Measurements from ENCODE around the gene GRIN2A.

The GRIN2A gene

DNA sequence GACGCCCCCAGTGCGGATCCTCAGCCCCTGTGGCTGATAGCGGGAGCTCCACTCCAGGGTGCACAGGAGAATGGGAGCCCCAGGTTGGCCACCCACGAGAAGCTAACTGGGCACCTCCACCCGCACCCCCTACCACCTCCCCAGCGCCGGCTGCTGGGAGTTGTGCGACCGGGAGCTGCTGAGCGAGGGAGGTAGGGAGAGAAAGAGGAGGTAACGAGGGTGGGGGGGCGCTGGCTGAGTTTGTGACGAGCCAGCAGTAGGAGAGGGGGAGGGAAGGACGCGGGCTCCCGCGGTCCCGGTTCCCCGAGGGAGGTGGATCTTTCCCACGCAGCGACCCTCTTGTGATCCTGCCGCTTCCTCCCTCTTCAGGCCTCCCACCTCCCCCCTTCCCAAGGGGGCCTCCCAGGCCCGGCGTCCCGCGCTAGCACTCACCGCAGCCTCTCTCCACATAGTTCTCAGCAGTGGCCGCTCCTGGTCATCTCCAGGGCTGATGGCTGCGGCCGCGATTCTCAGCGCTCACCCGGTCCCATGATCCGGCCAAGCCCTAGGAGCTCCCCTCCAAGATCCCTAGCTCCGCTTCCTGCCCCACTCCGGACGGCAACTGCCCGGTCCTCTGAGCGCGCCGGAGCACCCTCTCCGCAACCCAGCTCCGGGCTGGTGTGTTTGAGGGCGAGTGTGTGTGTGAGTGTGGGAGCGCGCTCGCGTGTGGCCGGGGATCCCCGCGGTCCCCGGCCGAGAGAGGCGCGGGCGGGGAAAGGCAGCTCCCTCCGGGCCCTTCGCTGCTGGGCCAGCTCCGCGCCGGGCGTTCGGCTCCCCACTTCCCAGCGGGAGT is at the start of gene GRIN2A:
Gene GRIN2A, minus strand, starts transcription at position 207 of the 832 bp plus-strand sequence. CDS start 2,017 bp downstream, outside the sequence.
- DNase-seq (ENCODE audit: low read depth) = no peak

DNA sequence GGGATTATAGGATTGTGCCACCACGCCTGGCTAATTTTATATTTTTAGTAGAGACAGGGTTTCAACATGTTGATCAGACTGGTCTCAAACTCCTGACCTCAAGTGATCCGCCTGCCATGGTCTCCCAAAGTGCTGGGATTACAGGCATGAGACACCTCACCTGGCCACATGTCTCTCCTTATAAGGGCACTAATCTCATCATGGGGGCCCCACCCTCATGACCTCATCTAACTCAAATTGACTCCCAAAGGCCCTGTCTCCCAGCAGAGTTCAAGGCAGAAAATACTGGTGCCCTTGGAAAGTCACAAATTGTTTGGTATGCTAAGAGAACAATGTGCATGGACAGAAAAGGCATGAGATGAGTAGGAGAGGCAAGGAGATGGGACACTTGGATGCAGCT is 49.3 kb upstream of the GRIN2A start:
- DNase-seq (ENCODE audit: low read depth) = no peak

DNA sequence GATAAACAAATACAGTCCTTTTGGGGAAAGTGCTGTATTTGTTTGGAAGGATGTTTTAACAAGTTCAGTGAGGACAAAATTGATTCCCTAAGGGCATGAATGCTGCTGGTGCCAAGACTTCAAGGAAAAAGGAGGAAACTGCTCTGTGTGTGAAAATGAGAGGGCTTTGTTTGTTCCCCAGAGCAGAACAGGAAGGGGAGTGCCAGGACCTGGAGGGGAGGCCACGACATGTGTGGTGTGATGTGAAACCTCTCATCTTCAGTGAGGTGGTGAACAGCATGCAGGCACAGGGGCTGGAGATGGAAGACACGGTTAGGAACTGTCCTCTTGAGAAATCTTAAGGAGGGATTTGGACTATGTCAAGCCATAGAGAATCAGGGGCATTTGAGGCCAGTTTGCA is 46.6 kb upstream of the GRIN2A start:
- DNase-seq (ENCODE audit: low read depth) = no peak

DNA sequence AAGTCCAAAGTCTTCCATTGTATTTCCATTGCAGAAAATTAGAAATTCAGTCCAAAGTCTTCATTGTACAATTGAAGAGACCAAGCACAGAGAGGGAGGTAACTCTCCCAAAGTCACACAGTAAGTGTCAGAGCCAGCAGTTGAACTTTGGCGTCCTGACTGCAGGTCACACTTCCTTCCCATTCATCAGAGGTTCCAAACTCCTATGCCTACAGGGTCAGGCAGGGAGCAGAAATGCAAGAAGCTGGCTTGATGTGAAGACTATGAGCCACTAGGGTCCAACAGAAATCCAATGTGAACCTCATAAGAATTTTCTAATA is 44.7 kb upstream of the GRIN2A start:
- no peak for DNase-seq (ENCODE audit: low read depth)

DNA sequence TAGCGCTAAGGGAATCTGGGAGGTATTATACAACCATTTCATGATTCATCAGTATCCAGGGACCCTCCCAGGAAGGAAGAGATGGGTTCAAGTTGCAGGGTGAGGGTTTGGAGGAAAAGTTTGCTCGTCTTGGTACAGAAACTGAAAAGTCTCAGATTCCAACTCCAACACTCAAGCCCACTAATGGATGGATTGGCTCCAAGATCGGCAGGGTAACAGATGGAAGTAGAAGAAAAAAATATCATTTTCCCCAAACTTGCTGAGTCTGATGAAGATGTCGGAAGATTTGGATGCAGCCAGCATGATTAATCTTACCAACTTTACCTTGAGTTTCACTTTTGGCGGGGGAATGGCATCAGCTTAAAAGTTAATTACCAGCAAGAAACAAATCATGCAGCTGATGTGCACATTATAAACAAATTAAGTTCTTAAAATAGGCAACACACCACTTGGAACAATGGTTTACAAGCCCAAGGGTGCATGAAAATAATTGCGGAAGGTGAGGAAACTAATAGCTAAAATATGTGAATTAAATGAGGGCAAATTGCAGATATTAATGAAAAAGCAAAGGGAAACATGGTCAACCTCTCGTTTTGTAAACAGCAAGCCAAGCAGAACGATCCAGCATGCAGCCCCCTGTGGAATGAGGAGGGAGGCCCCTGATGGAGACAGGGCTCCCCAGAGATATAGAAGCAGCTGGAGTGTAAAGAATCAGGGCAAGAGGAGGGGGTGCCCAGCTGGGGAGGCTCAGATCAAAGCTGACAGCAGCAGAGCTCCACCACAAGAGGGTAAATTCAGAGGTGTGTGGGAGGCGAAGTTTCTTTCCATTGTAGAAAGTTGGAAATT is 44.1 kb upstream of the GRIN2A start:
- no peak for DNase-seq (ENCODE audit: low read depth)

DNA sequence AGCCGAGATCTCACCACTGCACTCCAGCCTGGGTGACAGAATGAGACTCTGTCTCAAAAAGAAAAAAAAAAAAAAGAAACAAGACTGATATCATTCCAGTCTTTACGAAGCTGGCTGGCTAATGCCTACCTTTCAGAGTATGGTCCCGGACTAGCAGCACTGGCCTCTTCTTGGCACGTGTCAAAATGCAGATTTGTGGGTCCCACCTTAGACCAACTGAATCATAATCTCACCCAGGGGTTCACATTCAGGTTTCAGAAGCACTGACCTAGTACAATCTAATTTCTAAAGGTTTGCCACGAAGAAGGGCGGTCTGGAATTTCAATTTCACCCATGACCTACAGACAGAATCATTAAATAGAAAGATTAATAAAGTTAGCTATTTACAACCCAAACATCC is 43.4 kb upstream of the GRIN2A start:
- no peak for DNase-seq (ENCODE audit: low read depth)

DNA sequence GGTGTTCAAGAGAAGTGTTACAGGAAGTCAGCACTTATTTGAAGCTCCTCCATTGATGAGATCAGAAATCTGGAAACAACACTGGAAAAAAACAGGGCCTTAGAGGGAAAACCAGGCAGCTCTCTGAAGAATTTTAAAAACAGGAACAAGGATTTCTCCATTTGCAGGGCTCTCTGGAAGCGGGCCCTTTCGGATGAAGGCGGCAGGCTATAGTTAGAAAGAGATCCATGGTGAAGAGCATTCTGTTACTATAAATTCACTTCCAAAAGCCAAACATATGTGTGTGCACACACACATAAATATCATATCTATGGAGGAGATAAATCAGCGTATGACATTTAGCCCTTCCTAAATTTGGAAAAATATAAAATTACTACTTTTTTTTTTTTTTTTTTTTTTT is 42.6 kb upstream of the GRIN2A start:
- DNase-seq (ENCODE audit: low read depth) = no peak

DNA sequence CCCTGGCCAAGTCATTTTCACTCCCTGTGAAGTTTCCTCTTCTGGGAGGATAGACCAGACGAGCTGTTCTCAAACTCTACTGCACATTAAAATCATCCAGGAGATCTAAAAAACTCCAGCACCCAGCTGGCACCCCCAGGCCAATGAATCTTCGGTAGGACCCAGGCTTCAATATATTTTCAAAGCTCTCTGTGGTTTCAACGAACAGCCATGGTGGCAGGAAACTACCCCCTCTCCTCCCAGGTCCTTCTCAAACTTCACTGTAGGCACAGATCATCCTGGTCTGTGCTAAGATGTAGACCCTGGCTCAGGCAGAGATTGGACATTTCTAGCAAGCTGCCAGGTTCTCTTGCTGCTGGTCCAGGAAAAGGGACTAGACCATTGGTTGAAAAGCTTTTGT is 38.7 kb upstream of the GRIN2A start:
- no peak for DNase-seq (ENCODE audit: low read depth)

DNA sequence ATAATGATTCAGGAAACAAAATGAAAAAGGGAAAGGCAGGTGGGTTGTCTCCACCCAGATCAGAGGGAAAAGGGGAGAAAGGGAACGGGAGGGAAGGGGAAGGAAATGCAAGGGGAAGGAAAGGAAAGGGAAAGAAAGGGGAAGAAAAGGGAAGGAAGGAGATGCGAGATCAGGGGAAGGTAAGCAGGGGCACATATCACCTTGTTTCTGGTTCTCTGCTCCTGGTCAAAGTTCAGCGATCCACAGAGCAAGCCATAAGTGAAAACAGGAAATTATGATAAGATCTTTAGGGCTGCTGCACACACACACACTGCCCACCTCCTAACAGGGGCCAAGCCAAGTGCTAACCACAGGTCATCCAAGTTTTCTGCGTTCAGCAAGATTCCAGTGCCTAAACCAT is 37.5 kb upstream of the GRIN2A start:
- no peak for DNase-seq (ENCODE audit: low read depth)

DNA sequence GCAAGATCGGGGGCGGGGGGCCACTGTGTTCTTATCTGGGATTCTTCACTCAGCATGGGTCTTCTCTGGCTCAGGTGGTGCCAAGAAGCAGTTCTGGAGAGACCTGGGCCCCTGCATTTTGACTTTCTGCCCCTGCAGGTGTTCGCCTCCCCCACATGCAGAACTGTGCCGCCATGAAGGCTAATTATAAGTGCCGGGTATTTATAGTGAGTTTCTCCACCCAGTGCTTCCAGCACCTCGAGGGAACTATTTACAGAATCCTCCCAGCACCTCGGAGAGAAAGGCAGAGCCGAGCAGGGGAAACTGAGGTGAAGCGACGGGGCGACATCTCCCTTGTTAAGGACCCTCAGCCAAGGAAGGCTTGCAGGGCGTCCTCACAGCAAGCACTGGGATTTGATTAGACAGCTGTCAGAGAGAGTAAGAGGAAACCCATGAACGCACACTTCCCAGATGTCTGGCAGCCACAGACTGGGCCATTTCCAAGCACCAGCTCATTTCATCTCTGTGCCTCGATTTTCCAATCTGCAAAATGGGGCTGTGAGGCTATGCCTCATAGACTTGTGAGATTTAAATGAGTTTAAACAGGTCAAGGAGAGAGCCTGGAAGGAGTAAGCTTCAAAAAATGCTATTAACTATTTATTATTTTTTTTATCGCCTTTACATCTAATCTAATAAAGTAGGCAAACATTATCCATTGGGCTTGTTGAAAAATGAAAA is 36.4 kb upstream of the GRIN2A start:
- DNase-seq (ENCODE audit: low read depth) = no peak

DNA sequence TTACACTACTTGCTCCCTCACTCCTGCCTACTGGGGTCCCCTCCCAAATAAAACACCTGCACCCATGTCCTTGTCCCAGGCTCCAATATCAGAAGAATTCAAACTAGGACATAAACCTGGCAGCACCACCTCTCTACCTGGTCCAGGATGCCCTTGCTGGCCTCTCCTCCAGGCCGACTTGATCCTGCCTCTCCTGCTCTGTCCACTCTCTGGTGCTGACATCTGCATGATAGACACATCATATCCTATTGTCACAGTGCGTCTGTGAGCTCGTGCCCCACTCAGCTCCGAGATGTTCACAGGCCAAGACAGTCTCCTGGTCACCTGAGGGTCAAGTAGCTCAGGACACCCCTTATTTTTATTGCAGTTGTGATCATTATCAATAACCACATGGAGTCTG is 31.5 kb upstream of the GRIN2A start:
- no peak for DNase-seq (ENCODE audit: low read depth)

DNA sequence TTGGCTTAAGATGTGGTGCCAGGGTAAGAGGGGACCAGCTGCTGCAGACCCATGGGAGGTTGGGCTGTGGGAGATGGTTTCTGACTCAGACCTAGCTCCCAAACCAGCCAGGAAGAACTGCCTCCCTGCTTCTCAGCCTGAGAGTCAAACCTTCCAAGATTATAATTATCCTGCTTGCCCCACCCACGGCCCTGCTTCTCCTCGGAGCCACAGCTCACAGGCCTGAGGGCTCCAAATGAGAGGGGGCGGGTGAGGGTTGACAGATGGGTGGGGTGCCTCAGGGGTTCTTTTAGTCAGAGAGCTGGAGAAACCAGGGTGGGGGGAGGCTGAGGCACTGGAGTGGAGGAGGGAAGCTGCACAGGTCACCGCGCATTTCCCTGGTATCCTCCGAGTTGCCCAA is 28.7 kb upstream of the GRIN2A start:
- no peak for DNase-seq (ENCODE audit: low read depth)

DNA sequence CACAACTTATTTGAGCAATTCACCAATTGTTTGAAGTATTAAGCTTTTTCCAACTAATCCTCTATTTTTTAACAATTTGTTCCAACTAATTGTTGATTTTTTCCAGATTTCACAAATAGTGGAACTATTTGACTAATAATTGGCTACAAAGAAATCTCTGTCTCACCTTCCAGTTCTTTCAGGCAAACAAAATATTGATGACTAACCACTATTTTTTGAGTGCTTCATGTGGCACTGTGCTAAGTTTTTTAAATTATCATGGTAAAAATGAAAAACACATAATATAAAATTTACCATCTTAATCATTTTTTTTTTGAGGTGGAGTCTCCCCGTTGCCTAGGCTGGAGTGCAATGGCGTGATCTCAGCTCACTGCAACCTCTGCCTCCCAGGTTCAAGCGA is 24.6 kb upstream of the GRIN2A start:
- no peak for DNase-seq (ENCODE audit: low read depth)

DNA sequence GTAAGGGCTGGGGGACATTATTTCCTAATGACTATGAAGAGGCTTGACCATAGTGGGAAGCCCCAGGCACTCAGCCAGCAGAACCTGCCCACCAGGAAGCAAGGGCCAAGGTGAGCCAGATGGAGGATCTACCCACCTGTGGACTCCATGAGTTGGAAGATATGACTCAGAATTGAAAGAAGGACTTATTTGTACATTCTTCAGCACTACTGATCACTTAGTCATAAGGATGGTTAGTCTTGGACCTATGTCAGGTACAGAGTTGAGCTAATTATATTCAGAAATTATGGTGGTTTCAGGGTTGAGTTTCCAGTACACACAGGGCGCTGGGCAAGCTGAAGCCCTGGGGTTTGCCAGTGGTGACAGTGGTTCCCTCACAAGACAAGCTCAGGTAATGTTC is 24.0 kb upstream of the GRIN2A start:
- no peak for DNase-seq (ENCODE audit: low read depth)

DNA sequence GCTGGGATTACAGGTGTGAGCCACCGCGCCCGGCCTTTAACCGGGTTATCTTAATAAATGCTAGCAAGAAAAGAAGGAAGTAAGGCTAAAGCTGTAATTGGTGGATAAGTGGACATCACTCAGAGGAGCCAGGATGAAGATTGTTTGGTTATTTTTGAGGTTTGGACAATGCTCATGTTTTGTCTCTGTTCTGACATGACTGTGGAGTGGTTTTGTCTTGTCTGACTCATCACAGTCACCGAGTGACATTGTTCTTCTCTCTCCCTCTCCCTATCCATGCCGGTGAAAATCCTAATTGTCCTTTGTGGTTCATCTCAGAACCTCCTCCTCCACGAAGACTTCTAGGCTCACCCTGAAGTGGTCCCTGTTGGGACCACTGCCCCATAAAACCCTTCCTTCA is 23.5 kb upstream of the GRIN2A start:
- no peak for DNase-seq (ENCODE audit: low read depth)

DNA sequence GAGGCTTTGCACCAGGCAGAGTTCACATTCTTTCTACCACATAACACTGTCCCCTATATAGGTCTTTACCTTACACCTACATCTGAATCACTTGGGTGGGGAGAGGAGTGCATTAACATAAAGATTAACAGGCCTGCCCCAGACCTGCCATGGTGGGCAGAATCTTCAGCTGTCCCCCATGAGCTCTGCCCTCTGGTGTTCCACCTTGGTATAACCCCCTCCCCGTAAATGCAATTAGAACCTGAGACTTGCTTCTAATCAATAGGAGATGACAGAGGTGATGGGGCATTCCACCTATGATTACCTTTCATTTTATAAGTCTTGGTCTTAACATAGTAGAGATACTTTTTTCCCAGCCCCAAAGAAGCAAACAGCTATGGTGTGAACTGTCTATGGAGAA is 20.4 kb upstream of the GRIN2A start:
- no peak for DNase-seq (ENCODE audit: low read depth)

DNA sequence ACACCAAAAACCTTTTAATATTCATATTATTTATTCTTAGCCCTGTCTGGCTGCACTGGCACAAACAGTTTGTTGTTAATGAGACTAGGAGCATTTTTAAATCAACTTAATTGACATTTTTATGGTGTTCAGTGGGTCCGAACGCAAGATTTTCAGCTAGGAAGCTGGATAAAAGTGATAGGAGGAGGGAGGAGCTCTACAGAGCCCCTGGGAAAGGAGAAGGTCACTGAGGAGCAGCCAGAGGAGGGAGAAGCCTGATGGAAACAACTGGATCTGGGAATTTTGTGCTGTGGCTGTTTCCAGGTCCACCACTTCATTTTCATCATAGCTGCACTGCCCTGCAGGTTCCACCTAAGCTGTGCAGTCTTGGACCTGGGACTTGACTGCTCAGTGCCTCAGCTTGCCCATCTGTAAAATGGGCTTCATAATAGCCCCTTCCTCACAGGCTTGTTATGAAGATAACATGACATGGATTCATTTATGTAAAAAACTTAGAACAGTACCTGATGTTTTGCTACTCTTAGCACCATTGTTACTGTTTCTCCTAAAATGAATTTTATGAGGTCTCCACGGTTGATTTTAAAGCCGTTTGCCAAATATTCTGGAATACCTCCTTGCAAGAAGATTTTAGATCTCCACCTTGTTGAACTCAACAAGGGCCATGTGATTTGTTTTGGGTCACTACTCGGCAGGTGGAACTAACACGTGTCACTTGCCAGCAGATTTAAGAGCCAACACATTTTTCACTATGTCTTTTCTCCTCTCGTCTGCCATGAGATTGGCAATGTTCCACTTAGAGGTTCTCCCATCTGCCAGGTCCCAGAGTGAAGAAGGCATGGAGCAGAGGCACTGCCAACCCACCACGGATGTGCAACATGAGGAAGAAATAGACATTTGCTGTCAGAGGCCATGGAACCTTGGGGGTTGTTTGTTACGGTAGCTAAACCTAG is 18.7 kb upstream of the GRIN2A start:
- no peak for DNase-seq (ENCODE audit: low read depth)

DNA sequence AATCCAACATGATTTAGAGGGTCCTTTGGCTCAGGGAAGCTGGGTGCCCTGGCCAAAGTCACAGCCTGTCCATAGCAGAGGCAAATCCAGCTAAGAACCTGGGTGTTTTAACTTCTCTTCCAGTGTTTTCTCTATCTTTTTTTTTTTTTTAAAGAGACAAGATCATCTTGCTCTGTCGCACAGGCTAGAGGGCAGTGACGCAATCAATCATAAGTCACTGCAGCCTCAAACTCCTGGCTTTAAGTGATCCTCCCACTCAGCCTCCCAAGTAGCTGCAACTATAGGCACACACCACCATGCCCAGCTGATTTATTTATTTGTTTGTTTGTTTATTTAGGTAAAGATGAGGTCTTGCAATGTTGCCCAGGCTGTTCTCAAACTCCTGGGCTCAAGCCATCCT is 14.8 kb upstream of the GRIN2A start:
- DNase-seq (ENCODE audit: low read depth) = no peak

DNA sequence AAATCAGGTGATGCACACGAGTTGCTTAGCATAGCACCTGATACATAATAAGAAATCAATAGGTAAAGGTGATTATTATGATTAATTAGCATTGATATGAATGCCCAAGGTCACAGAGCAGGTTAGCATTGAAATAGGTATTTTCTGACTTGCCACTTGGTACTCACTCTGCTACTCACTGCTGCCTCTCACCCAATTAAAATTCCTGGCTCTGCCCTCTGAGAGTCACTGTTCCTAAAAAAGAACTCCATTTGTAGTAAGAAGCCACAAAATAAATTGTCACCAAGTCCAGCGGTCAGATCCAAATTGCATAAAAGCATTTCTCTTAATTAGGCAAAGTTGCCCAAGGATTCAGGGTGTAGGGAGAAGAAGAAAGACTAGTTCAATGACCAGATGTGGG is 8.9 kb upstream of the GRIN2A start:
- no peak for DNase-seq (ENCODE audit: low read depth)

DNA sequence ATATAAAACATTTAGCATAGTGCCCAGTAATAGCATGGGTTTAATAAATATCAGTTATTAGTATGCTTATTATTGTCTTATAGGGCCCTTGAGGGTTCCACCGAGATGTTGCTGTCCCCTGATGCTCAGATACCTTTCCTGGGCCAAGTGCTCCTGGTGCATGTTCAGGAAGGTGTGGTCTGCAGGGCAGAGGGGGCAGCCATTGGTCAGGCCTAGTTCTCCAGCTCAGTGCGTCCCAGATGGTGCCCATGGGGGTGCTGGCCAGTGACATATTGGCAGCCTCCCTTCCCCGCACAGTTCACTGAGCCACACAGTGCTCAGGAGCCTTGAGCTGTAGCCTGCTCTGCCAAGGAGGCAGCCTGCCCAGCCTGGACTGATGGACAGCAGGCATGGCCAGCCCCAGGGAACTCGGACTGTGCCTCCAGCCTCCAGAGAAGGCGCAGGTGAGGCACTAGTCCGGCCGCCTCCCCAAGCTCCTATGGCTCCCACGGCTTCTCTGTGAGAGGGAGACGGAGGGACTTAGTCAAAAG is 7.7 kb upstream of the GRIN2A start:
- no peak for DNase-seq (ENCODE audit: low read depth)

DNA sequence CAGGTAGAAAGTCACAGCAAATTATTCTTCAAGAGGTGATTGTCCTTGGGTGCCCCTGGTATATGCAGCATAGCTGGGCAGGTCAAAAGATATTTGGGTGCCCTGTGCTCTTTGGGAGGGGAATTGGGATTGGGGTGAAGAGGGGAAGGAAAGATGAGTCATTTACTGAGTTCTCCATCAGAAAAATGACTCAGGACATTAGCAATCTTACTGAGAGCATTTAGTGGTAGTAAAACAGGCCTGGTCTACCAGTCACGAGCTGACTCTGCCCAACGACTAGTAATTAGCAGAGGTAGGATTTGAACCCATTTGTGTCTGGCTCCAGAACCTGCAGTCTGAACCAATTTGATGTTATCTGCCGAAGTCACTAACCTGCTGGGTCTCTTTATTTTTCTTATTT is 6.0 kb upstream of the GRIN2A start:
- no peak for DNase-seq (ENCODE audit: low read depth)
